Activated CD8-positive, alpha-beta T cell treated with anti-CD3 and anti-CD28 coated beads for 36 hours (primary cell): ENCODE data around the gene MEPCE. TPM values are rescaled to one million over a fixed set of nuclear protein-coding genes. Genes with fewer than 3 reads are reported as not detected.

ENCODE experiments used
- ATAC-seq: fragments of 200-7000 bp; cut with Tn5 transposase; one replicate; pipeline ENCODE4 v1.10.0; 2021; ENCODE audit warnings: mild to moderate bottlenecking, moderate library complexity
- CTCF ChIA-PET: fragments of 350-600 bp; sonication (Branson Sonifier 250); formaldehyde crosslinking; loops from one replicate; lab custom pipeline; 2021; ENCODE audit warnings: antibody characterized with exemption; lab: Charles Lee
- POLR2A ChIA-PET: fragments of 350-600 bp; sonication (Branson Sonifier 250); formaldehyde crosslinking; loops from one replicate; lab custom pipeline; 2021; ENCODE audit warnings: antibody characterized with exemption; lab: Charles Lee
- DNase-seq: peaks from one replicate; pipeline ENCODE4 v3.0.0-alpha.2; 2020
- H3K27ac Mint-ChIP-seq: one replicate; pipeline ENCODE4 v1.8.0; 2021; ENCODE audit warnings: mild to moderate bottlenecking, mixed read lengths
- H3K27me3 Mint-ChIP-seq: one replicate; pipeline ENCODE4 v1.8.0; 2021; ENCODE audit warnings: mixed read lengths
- H3K36me3 Mint-ChIP-seq: one replicate; pipeline ENCODE4 v1.8.0; 2021; ENCODE audit warnings: low read depth, mixed read lengths
- H3K4me1 Mint-ChIP-seq: one replicate; pipeline ENCODE4 v1.8.0; 2021; ENCODE audit warnings: low read depth, mixed read lengths
- H3K4me3 Mint-ChIP-seq: one replicate; pipeline ENCODE4 v1.8.0; 2021; ENCODE audit warnings: mild to moderate bottlenecking, moderate library complexity, mixed read lengths
- H3K9me3 Mint-ChIP-seq: one replicate; pipeline ENCODE4 v1.8.0; 2021; ENCODE audit warnings: mixed read lengths
- intact Hi-C: fragments of 100-400 bp; cut with micrococcal nuclease; formaldehyde crosslinking; loops from one replicate; pipeline ENCODE4 v1.10.0; 2022
- total RNA-seq, 2 experiments: library from RNA; stranded (reverse); gene quantifications; one replicate each; pipeline ENCODE4 v1.2.3, GENCODE V29; 2021
- TF ChIP-seq, protein P1 (sequence below): fragments of 200-600 bp; IDR thresholded peaks from one replicate; pipeline ENCODE4 v1.8.0; 2022; ENCODE audit warnings: antibody characterized with exemption, mild to moderate bottlenecking

The MEPCE gene
- total RNA-seq, 2 experiments from 2014 or later = 38.3 to 38.8 TPM

DNA sequence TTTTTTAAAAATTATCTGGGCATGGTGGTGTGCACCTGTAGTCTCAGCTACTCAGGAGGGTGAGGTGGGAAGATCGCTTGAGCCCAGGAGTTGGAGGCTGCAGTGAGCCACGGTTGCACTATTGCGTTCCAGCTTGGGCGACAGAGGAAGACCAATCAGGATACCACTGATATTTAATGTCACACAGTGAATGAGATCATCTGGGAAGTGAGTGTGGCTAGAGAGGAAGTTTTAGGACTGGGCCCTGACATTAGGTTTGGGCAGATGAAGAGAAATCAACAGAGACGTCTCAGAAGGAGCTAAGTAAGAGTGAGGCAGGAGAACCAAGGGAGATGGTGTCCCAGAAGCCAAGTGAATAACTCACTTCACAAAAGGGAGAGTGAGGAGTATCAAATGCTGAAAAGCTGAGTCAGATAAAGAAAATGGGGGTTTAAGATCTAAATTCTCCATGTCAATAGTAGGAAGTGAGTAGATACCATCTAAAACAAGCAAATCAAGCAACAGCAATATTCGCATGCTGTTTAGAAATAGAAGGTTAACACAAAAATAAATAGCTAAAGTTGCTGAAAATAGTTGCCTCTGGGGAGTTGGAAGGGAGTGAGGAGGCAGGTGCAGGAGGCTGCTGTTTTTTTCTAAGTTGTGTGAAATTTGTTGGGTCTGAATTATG, 44.9 kb upstream of the MEPCE start:
- ChIA-PET CTCF (interaction anchor here (6.3 kb wide), 1 partner anchor 23 kb away, joined by 36 read pairs; no protein-coding TSS in a partner anchor), POLR2A (interaction anchor here (0.8 kb wide), 1 partner anchor 12 kb away, joined by 6 read pairs; no protein-coding TSS in a partner anchor)
- ATAC-seq (no peak), DNase-seq (no peak)
- no peak overlapping the region for H3K4me3 Mint-ChIP-seq
- peaks cover 9% of the 10 kb centered on the region for H3K4me1 Mint-ChIP-seq
- H3K27ac Mint-ChIP-seq = no peak overlapping the region
- TF ChIP-seq, protein P1, sequence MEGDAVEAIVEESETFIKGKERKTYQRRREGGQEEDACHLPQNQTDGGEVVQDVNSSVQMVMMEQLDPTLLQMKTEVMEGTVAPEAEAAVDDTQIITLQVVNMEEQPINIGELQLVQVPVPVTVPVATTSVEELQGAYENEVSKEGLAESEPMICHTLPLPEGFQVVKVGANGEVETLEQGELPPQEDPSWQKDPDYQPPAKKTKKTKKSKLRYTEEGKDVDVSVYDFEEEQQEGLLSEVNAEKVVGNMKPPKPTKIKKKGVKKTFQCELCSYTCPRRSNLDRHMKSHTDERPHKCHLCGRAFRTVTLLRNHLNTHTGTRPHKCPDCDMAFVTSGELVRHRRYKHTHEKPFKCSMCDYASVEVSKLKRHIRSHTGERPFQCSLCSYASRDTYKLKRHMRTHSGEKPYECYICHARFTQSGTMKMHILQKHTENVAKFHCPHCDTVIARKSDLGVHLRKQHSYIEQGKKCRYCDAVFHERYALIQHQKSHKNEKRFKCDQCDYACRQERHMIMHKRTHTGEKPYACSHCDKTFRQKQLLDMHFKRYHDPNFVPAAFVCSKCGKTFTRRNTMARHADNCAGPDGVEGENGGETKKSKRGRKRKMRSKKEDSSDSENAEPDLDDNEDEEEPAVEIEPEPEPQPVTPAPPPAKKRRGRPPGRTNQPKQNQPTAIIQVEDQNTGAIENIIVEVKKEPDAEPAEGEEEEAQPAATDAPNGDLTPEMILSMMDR = no peak
- no peaks in the 10 kb centered on the region for H3K9me3 Mint-ChIP-seq
- peaks cover 2% of the 10 kb centered on the region for H3K27me3 Mint-ChIP-seq
- H3K36me3 Mint-ChIP-seq = no peaks in the 10 kb centered on the region
- intact Hi-C loops = no loop called here

DNA sequence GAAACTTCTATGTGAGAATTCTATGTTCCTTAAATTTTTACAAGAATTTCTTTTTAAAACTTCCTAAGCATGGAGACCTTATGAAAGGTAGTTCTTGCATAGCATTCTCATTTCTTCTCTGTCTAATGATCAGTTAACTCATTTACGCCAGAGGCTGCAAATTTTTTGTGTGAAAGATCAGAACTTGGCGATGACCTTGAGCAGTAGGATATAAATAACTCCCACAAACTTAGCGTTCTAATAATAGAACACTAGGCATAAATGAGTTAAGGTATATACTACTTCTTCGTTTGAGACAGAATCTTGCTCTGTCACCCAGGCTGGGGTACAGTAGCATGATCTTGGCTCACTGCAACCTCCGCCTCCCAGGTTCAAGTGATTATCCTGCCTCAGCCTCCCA, 42.7 kb upstream of the MEPCE start:
- Mint-ChIP-seq H3K4me3 (no peak overlapping the region), H3K4me1 (peaks cover 9% of the 10 kb centered on the region), H3K27ac (no peak overlapping the region), H3K36me3 (no peaks in the 10 kb centered on the region), H3K27me3 (peaks cover 5% of the 10 kb centered on the region), H3K9me3 (no peaks in the 10 kb centered on the region)
- POLR2A ChIA-PET = interaction anchor here (0.7 to 1.0 kb wide), 2 partner anchors 13 to 22 kb away, joined by 3 to 4 read pairs; no protein-coding TSS in a partner anchor
- CTCF ChIA-PET = interaction anchor here (1.0 to 2.0 kb wide), 2 partner anchors 19 to 21 kb away, joined by 3 to 11 read pairs; no protein-coding TSS in a partner anchor
- intact Hi-C loops = no loop called here
- TF ChIP-seq, protein P1 = no peak
- DNase-seq (no peak), ATAC-seq (no peak)

DNA sequence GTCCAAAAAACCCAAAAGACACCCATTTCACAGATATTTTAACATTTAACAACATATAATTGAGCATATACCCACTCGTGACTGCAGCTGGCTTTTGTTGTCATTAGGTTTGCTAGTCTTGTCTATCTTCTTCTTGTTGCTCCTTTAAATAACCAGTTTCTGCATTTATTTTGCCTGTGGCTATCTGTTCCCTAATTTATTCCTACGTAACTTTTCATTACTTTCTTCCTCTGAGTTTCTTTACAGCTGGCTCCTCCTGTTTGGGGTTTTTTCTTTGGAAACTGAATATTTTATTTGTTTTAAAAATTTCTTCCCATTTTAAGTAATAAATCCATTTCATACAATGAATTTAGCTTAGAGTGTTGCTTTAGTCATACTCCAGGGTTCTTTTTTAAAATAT, 41.9 kb upstream of the MEPCE start:
- peaks cover 3% of the 10 kb centered on the region for H3K4me1 Mint-ChIP-seq
- TF ChIP-seq, protein P1 = no peak
- ChIA-PET CTCF (interaction anchor here (1.0 to 2.0 kb wide), 2 partner anchors 20 kb away, joined by 3 to 11 read pairs; no protein-coding TSS in a partner anchor), POLR2A (interaction anchor here (0.7 to 1.0 kb wide), 2 partner anchors 12 to 22 kb away, joined by 3 to 4 read pairs; no protein-coding TSS in a partner anchor)
- ATAC-seq = no peak
- no peak overlapping the region for H3K4me3 Mint-ChIP-seq
- no peaks in the 10 kb centered on the region for H3K9me3 Mint-ChIP-seq
- H3K27me3 Mint-ChIP-seq = peaks cover 5% of the 10 kb centered on the region
- no peak for DNase-seq
- H3K27ac Mint-ChIP-seq = no peak overlapping the region
- H3K36me3 Mint-ChIP-seq = no peaks in the 10 kb centered on the region
- intact Hi-C loops = no loop called here

DNA sequence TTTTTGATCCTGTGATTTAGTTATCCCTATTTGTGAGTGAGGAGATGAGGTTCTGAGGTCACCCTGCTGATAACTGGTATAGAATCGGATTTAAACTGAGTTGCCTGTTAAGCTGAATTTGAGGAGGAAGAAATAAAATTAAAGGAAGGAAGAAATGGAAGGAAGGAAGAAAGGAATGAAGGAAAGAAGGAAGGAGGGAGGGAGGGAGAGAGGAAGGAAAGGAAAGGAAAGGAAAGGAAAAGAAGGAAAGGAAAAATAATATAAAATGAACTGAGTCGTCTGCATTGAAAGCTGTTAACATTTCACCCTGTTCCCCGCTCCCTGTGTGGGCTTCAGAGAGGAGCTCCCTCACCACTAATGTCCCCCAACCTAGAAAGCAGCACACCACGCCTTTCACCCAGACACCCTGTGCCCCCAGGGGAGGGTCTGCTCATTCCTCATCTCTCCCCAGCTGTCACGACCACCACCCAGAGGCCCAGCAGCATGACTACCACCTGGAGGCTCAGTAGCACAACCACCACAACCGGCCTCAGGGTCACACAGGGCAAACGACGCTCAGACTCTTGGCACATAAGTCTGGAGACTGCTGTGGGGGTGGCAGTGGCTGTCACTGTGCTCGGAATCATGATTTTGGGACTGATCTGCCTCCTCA, 40.1 kb upstream of the MEPCE start:
- ATAC-seq (no peak), DNase-seq (no peak)
- intact Hi-C loops = no loop called here
- Mint-ChIP-seq H3K9me3 (no peaks in the 10 kb centered on the region), H3K4me1 (no peaks in the 10 kb centered on the region), H3K4me3 (no peak overlapping the region), H3K27ac (no peak overlapping the region), H3K27me3 (peaks cover 7% of the 10 kb centered on the region), H3K36me3 (no peaks in the 10 kb centered on the region)
- TF ChIP-seq, protein P1 = no peak
- POLR2A ChIA-PET = interaction anchor here (0.7 to 1.4 kb wide), 4 partner anchors 20 to 39 kb away, joined by 3 to 6 read pairs (median 4); partner anchors contain the start of genes MEPCE and ZCWPW1
- CTCF ChIA-PET = interaction anchor here (1.3 to 1.7 kb wide), 2 partner anchors 14 to 18 kb away, joined by 4 to 5 read pairs; no protein-coding TSS in a partner anchor
